RWPE1 (cell line): ENCODE results near the gene TEPSIN.

Experiments
- CTCF ChIA-PET: fragments of 350-600 bp; sonication (Branson Sonifier 250); formaldehyde crosslinking; extraction: SDS; loops from one replicate; lab custom pipeline; 2021; lab: Yijun Ruan, JAX
- POLR2A ChIA-PET: fragments of 400-600 bp; formaldehyde crosslinking; extraction: SDS; loops from one replicate; lab custom pipeline; 2020; ENCODE audit warnings: antibody characterized with exemption; ENCODE audit not compliant: low non-redundant PET; lab: Yijun Ruan, JAX
- DNase-seq: peaks from one replicate; pipeline ENCODE4 v3.0.0; 2012; ENCODE audit warnings: low spot score
- H3K27ac ChIP-seq: fragments of 450-650 bp; 2 replicates; pipeline ENCODE4 v1.5.1; 2017
- CTCF ChIP-seq: fragments of 450-650 bp; conservative IDR thresholded peaks from 2 replicates; pipeline ENCODE4 v1.5.1; 2017; ENCODE audit warnings: low read depth, mild to moderate bottlenecking

Gene TEPSIN

GRCh38 chr17:81257533-81257932 lies 18.7 kb upstream of the TEPSIN start:
- POLR2A ChIA-PET, result no interaction called here
- 0 out of 2 replicates have a peak overlapping the region, but pooled peaks have one; percentile 91 for H3K27ac ChIP-seq
- CTCF ChIA-PET, result no interaction called here
- no peak for DNase-seq
- no peak for TF ChIP-seq CTCF

- CTCF ChIA-PET, result no interaction called here
- no peak for TF ChIP-seq CTCF
- H3K27ac ChIP-seq, result peak overlapping the region; percentile 91
- POLR2A ChIA-PET, result interaction anchor here (0.6 kb wide), 1 partner anchor 10 kb away, joined by 3 read pairs; no protein-coding TSS in a partner anchor
- DNase-seq, result no peak
Measured at GRCh38 chr17:81256616-81257015, 17.8 kb upstream of the TEPSIN start.

- TF ChIP-seq CTCF, result peak; percentile 89
- peak; percentile 82 for DNase-seq
- POLR2A ChIA-PET, result interaction anchor here (0.6 kb wide), 1 partner anchor 137 kb away, joined by 4 read pairs; no protein-coding TSS in a partner anchor
- CTCF ChIA-PET, result interaction anchor here (0.6 to 2.0 kb wide), 14 partner anchors 68 to 249 kb away, joined by 3 to 20 read pairs (median 4); no protein-coding TSS in a partner anchor
- peak overlapping the region; percentile 91 for H3K27ac ChIP-seq
Measured at GRCh38 chr17:81254955-81255717, 16.3 kb upstream of the TEPSIN start.

GRCh38 chr17:81253358-81254131 lies 14.7 kb upstream of the TEPSIN start:
- CTCF ChIA-PET, result interaction anchor here (0.6 to 2.0 kb wide), 9 partner anchors 12 to 237 kb away, joined by 3 to 20 read pairs (median 7); no protein-coding TSS in a partner anchor

GRCh38 chr17:81252987-81253329 lies 14.1 kb upstream of the TEPSIN start:
- H3K27ac ChIP-seq, result peak overlapping the region; percentile 41
- POLR2A ChIA-PET, result no interaction called here
- TF ChIP-seq CTCF, result no peak
- CTCF ChIA-PET, result interaction anchor here (0.6 to 1.7 kb wide), 6 partner anchors 13 to 147 kb away, joined by 3 to 7 read pairs (median 5); no protein-coding TSS in a partner anchor
- no peak for DNase-seq

More at GRCh38 chr17:81253358-81254131, 14.7 kb upstream of the TEPSIN start:
- POLR2A ChIA-PET, result no interaction called here
- DNase-seq, result peak; percentile 47
- TF ChIP-seq CTCF, result peak; percentile 88
- peak overlapping the region; percentile 91 for H3K27ac ChIP-seq

- POLR2A ChIA-PET, result no interaction called here
- TF ChIP-seq CTCF, result no peak
- DNase-seq, result no peak
- peak overlapping the region; percentile 41 for H3K27ac ChIP-seq
- CTCF ChIA-PET, result interaction anchor here (0.6 to 1.7 kb wide), 6 partner anchors 13 to 148 kb away, joined by 3 to 7 read pairs (median 4); no protein-coding TSS in a partner anchor
Measured at GRCh38 chr17:81252326-81252986, 13.6 kb upstream of the TEPSIN start.
